HUES6 (cell line): ENCODE results near the gene CPSF4.

Source experiments
- H3K27ac ChIP-seq: 2 replicates; pipeline ENCODE4 v1.7.0; 2013; ENCODE audit warnings: low read depth, mild to moderate bottlenecking, low read length, inconsistent platforms
- H3K27me3 ChIP-seq: 2 replicates; pipeline ENCODE4 v1.6.1; 2013; ENCODE audit warnings: low read length; ENCODE audit not compliant: control insufficient read depth, insufficient read depth
- H3K36me3 ChIP-seq: 2 replicates; pipeline ENCODE4 v1.6.1; 2013; ENCODE audit warnings: low read length; ENCODE audit not compliant: control insufficient read depth, insufficient read depth
- H3K4me1 ChIP-seq: 2 replicates; pipeline ENCODE4 v1.6.1; 2013; ENCODE audit warnings: low read length; ENCODE audit not compliant: control insufficient read depth, insufficient read depth
- H3K4me3 ChIP-seq: 2 replicates; pipeline ENCODE4 v1.5.1; 2013; ENCODE audit warnings: low read depth, low read length
- H3K9ac ChIP-seq: one replicate; pipeline ENCODE4 v1.6.1; 2013; ENCODE audit warnings: mild to moderate bottlenecking, low read length
- H3K9me3 ChIP-seq: 2 replicates; pipeline ENCODE4 v1.6.1; 2013; ENCODE audit warnings: low read depth, low read length; ENCODE audit not compliant: control insufficient read depth, insufficient read depth

Gene CPSF4

GRCh38 chr7:99452541-99452940, 13.8 kb downstream of the CPSF4 start:
- Histone ChIP-seq H3K9ac (no peak overlapping the region), H3K9me3 (no peaks in the 10 kb centered on the region), H3K4me1 (no peaks in the 10 kb centered on the region), H3K4me3 (no peak overlapping the region), H3K27ac (no peak overlapping the region), H3K27me3 (no peaks in the 10 kb centered on the region), H3K36me3 (peaks cover 98% of the 10 kb centered on the region)

GRCh38 chr7:99453105-99453504, 14.4 kb downstream of the CPSF4 start:
- Histone ChIP-seq H3K27ac (no peak overlapping the region), H3K9me3 (no peaks in the 10 kb centered on the region), H3K36me3 (peaks cover 98% of the 10 kb centered on the region), H3K9ac (no peak overlapping the region), H3K4me1 (no peaks in the 10 kb centered on the region), H3K27me3 (no peaks in the 10 kb centered on the region), H3K4me3 (no peak overlapping the region)

GRCh38 chr7:99455874-99456273, 17.1 kb downstream of the CPSF4 start:
- Histone ChIP-seq H3K36me3 (peaks cover 98% of the 10 kb centered on the region), H3K9ac (no peak overlapping the region)

GRCh38 chr7:99456288-99456687, 17.5 kb downstream of the CPSF4 start:
- no peaks in the 10 kb centered on the region for H3K27me3 ChIP-seq
- H3K4me1 ChIP-seq: no peaks in the 10 kb centered on the region
- peaks cover 98% of the 10 kb centered on the region for H3K36me3 ChIP-seq
- no peak overlapping the region for H3K9ac ChIP-seq
- H3K27ac ChIP-seq: no peak overlapping the region
- no peak overlapping the region for H3K4me3 ChIP-seq
- H3K9me3 ChIP-seq: no peaks in the 10 kb centered on the region

More at GRCh38 chr7:99455874-99456273, 17.1 kb downstream of the CPSF4 start:
- H3K27me3 ChIP-seq: no peaks in the 10 kb centered on the region
- H3K4me1 ChIP-seq: no peaks in the 10 kb centered on the region
- no peak overlapping the region for H3K27ac ChIP-seq
- H3K9me3 ChIP-seq: no peaks in the 10 kb centered on the region
- no peak overlapping the region for H3K4me3 ChIP-seq

- Histone ChIP-seq H3K27me3 (no peaks in the 10 kb centered on the region), H3K27ac (no peak overlapping the region), H3K4me3 (no peak overlapping the region), H3K4me1 (no peaks in the 10 kb centered on the region), H3K9ac (no peak overlapping the region), H3K36me3 (peaks cover 93% of the 10 kb centered on the region), H3K9me3 (no peaks in the 10 kb centered on the region)
Measured at GRCh38 chr7:99457050-99457649, 18.4 kb downstream of the CPSF4 start.

GRCh38 chr7:99457650-99458493, 19.1 kb downstream of the CPSF4 start:
- H3K27me3 ChIP-seq: no peaks in the 10 kb centered on the region
- H3K4me1 ChIP-seq: no peaks in the 10 kb centered on the region
- no peak overlapping the region for H3K4me3 ChIP-seq
- H3K36me3 ChIP-seq: peaks cover 90% of the 10 kb centered on the region
- H3K27ac ChIP-seq: no peak overlapping the region
- no peak overlapping the region for H3K9ac ChIP-seq
- no peaks in the 10 kb centered on the region for H3K9me3 ChIP-seq

GRCh38 chr7:99459087-99459486, 20.3 kb downstream of the CPSF4 start:
- H3K27ac ChIP-seq: no peak overlapping the region
- H3K4me1 ChIP-seq: no peaks in the 10 kb centered on the region
- peaks cover 89% of the 10 kb centered on the region for H3K36me3 ChIP-seq

GRCh38 chr7:99460651-99461050, 21.9 kb downstream of the CPSF4 start:
- Histone ChIP-seq H3K9ac (no peak overlapping the region), H3K36me3 (peaks cover 74% of the 10 kb centered on the region), H3K27ac (no peak overlapping the region), H3K4me3 (no peak overlapping the region), H3K27me3 (no peaks in the 10 kb centered on the region), H3K9me3 (no peaks in the 10 kb centered on the region), H3K4me1 (no peaks in the 10 kb centered on the region)

More at GRCh38 chr7:99459087-99459486, 20.3 kb downstream of the CPSF4 start:
- Histone ChIP-seq H3K4me3 (no peak overlapping the region), H3K27me3 (no peaks in the 10 kb centered on the region), H3K9ac (no peak overlapping the region), H3K9me3 (no peaks in the 10 kb centered on the region)

- Histone ChIP-seq H3K27me3 (no peaks in the 10 kb centered on the region), H3K4me1 (no peaks in the 10 kb centered on the region), H3K36me3 (peaks cover 69% of the 10 kb centered on the region), H3K9ac (no peak overlapping the region), H3K9me3 (no peaks in the 10 kb centered on the region), H3K27ac (no peak overlapping the region), H3K4me3 (no peak overlapping the region)
Measured at GRCh38 chr7:99461221-99461620, 22.5 kb downstream of the CPSF4 start.

- 0 out of 2 replicates have a peak, but pooled peaks cover 4% of the 10 kb centered on the region for H3K4me1 ChIP-seq
- H3K4me3 ChIP-seq: peak overlapping the region; percentile 96
- peaks cover 27% of the 10 kb centered on the region for H3K36me3 ChIP-seq
- H3K27ac ChIP-seq: peak overlapping the region; percentile 93
- H3K9ac ChIP-seq: peak overlapping the region; percentile 97
- no peaks in the 10 kb centered on the region for H3K27me3 ChIP-seq
- H3K9me3 ChIP-seq: no peaks in the 10 kb centered on the region
Measured at GRCh38 chr7:99465421-99465768, 26.7 kb downstream of the CPSF4 start.

GRCh38 chr7:99468336-99468918, 29.7 kb downstream of the CPSF4 start:
- Histone ChIP-seq H3K9ac (no peak overlapping the region), H3K4me3 (no peak overlapping the region)

More at GRCh38 chr7:99468336-99468918, 29.7 kb downstream of the CPSF4 start:
- H3K27ac ChIP-seq: no peak overlapping the region
- no peaks in the 10 kb centered on the region for H3K27me3 ChIP-seq
- no peaks in the 10 kb centered on the region for H3K9me3 ChIP-seq
- H3K36me3 ChIP-seq: peaks cover 6% of the 10 kb centered on the region
- 0 out of 2 replicates have a peak, but pooled peaks cover 4% of the 10 kb centered on the region for H3K4me1 ChIP-seq
